GM18526 (cell line): ENCODE measurements around the gene ZCCHC14.

Experiments
- POLR2A ChIP-seq: IDR thresholded peaks from 3 replicates; pipeline ENCODE4 v1.6.1; 2011; ENCODE audit not compliant: insufficient read length; ENCODE audit errors: extremely low read depth

Gene ZCCHC14

GRCh38 chr16:87423429-87423828 lies 69.4 kb downstream of the ZCCHC14 start:
- TF ChIP-seq POLR2A: no peak

- no peak for TF ChIP-seq POLR2A
Observed at GRCh38 chr16:87422106-87422505, 70.7 kb downstream of the ZCCHC14 start.

- TF ChIP-seq POLR2A: no peak
Observed at GRCh38 chr16:87421003-87421912, 71.6 kb downstream of the ZCCHC14 start.

GRCh38 chr16:87420026-87421002 lies 72.5 kb downstream of the ZCCHC14 start:
- no peak for TF ChIP-seq POLR2A

- no peak for TF ChIP-seq POLR2A
Observed at GRCh38 chr16:87418644-87419043, 74.2 kb downstream of the ZCCHC14 start.

GRCh38 chr16:87418216-87418615 lies 74.6 kb downstream of the ZCCHC14 start:
- TF ChIP-seq POLR2A: no peak

GRCh38 chr16:87417528-87417910 lies 75.3 kb downstream of the ZCCHC14 start:
- no peak for TF ChIP-seq POLR2A

- no peak for TF ChIP-seq POLR2A
Observed at GRCh38 chr16:87416826-87417527, 75.8 kb downstream of the ZCCHC14 start.

GRCh38 chr16:87415441-87415840 lies 77.4 kb downstream of the ZCCHC14 start:
- no peak for TF ChIP-seq POLR2A

- TF ChIP-seq POLR2A: no peak
Observed at GRCh38 chr16:87414251-87414680, 78.6 kb downstream of the ZCCHC14 start.

GRCh38 chr16:87412996-87413421 lies 79.8 kb downstream of the ZCCHC14 start:
- no peak for TF ChIP-seq POLR2A

GRCh38 chr16:87412371-87412995 lies 80.3 kb downstream of the ZCCHC14 start:
- TF ChIP-seq POLR2A: no peak

GRCh38 chr16:87411375-87412271 lies 81.2 kb downstream of the ZCCHC14 start:
- TF ChIP-seq POLR2A: no peak

GRCh38 chr16:87410968-87411367 lies 81.9 kb downstream of the ZCCHC14 start:
- TF ChIP-seq POLR2A: no peak
